ENCODE results near the gene PDIA5. TPM values are rescaled to one million over a fixed set of nuclear protein-coding genes. Genes with fewer than 3 reads are reported as not detected.

PDIA5 gene
- polyA plus RNA-seq, 1 donor (not counting 4 experiments of a cell fraction or from before 2014, with no cell fraction given): 29.8 TPM

DNA sequence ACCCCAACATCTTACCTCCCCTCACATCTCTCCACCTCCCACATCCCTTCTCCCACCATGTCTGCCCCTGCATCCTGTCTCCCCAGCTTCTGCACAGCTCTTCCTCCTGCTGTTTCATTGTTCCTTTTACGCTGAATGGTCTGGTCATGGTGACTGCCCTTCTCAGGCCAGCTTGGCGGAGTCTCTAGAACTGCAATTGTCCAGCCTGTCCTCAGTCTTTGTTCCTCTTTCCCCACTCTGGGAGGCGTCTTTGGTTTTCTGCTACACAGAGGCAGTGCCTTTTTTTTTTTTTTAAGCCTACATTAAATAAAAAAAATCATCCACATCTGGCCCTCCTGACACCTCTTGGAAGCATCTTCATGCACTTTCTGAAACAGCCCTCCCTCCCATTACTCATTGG lies 85.9 kb downstream of the PDIA5 start:
- Histone ChIP-seq H3K9me1 (ENCODE audit: control insufficient read depth, extremely low read depth, insufficient read depth, low read length) (no peaks in the 10 kb centered on the region), H3K4me2 (ENCODE audit: control insufficient read depth, extremely low read depth, insufficient read depth, low read depth, low read length) (no peak overlapping the region), H3K27ac (ENCODE audit: control insufficient read depth, insufficient read depth, low read length) (no peak overlapping the region), H3K9ac (ENCODE audit: control insufficient read depth, extremely low read depth, insufficient read depth, low read length) (no peak overlapping the region), H3K79me2 (ENCODE audit: control insufficient read depth, insufficient read depth, low read length) (no peaks in the 10 kb centered on the region), H4K20me1 (ENCODE audit: control insufficient read depth, extremely low read depth, insufficient read depth, low read length) (no peaks in the 10 kb centered on the region), H3K9me3 (ENCODE audit: control insufficient read depth, low read depth, low read length) (no peaks in the 10 kb centered on the region), H3K4me3 (ENCODE audit: control insufficient read depth in 2 of 3, extremely low read depth in 1 of 3, insufficient read depth in 2 of 3, low read depth in 1 of 3, low read length in 3 of 3) (no peak overlapping the region), H2AFZ (ENCODE audit: control insufficient read depth, low read length) (no peak overlapping the region), H3K27me3 (ENCODE audit: control insufficient read depth, extremely low read depth, insufficient read depth, low read length) (no peaks in the 10 kb centered on the region), H3K36me3 (ENCODE audit: control insufficient read depth in 2 of 2, extremely low read depth in 1 of 2, insufficient read depth in 2 of 2, low read length in 2 of 2) (peaks cover 42 to 52% of the 10 kb centered on the region in 2 experiments), H3K4me1 (ENCODE audit: control insufficient read depth, extremely low read depth, insufficient read depth, low read length) (no peaks in the 10 kb centered on the region)
- FAIRE-seq: no peak
- TF ChIP-seq, protein P1, sequence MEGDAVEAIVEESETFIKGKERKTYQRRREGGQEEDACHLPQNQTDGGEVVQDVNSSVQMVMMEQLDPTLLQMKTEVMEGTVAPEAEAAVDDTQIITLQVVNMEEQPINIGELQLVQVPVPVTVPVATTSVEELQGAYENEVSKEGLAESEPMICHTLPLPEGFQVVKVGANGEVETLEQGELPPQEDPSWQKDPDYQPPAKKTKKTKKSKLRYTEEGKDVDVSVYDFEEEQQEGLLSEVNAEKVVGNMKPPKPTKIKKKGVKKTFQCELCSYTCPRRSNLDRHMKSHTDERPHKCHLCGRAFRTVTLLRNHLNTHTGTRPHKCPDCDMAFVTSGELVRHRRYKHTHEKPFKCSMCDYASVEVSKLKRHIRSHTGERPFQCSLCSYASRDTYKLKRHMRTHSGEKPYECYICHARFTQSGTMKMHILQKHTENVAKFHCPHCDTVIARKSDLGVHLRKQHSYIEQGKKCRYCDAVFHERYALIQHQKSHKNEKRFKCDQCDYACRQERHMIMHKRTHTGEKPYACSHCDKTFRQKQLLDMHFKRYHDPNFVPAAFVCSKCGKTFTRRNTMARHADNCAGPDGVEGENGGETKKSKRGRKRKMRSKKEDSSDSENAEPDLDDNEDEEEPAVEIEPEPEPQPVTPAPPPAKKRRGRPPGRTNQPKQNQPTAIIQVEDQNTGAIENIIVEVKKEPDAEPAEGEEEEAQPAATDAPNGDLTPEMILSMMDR (optimal IDR thresholded peaks at IDR 0.05 in 1 of 3, IDR thresholded peaks at IDR 0.05 in 1 of 3, conservative IDR thresholded peaks at IDR 0.05 in 1 of 3; ENCODE audit: extremely low read depth in 1 of 3, insufficient read depth in 2 of 3, low read length in 3 of 3): no peak
- TF ChIP-seq EZH2 (IDR thresholded peaks at IDR 0.05; ENCODE audit: low read length): no peak
- dilution Hi-C loops (cut with MboI; ENCODE audit: extremely low pct_ligation_motif_present, low sequenced_read_pairs): no loop called here
- no peak for DNase-seq (ENCODE audit: low read depth, low spot score)

GRCh38 chr3:123153125-123154019 lies 86.5 kb downstream of the PDIA5 start:
- no peaks in the 10 kb centered on the region for H3K79me2 ChIP-seq (ENCODE audit: control insufficient read depth, insufficient read depth, low read length)
- H3K4me1 ChIP-seq (ENCODE audit: control insufficient read depth, extremely low read depth, insufficient read depth, low read length): no peaks in the 10 kb centered on the region
- H3K9ac ChIP-seq (ENCODE audit: control insufficient read depth, extremely low read depth, insufficient read depth, low read length): no peak overlapping the region
- no peak overlapping the region for H2AFZ ChIP-seq (ENCODE audit: control insufficient read depth, low read length)
- DNase-seq (ENCODE audit: low read depth, low spot score) (no peak), FAIRE-seq (no peak)
- peaks cover 37 to 52% of the 10 kb centered on the region in 2 experiments for H3K36me3 ChIP-seq (ENCODE audit: control insufficient read depth in 2 of 2, extremely low read depth in 1 of 2, insufficient read depth in 2 of 2, low read length in 2 of 2)
- no peak overlapping the region for H3K4me2 ChIP-seq (ENCODE audit: control insufficient read depth, extremely low read depth, insufficient read depth, low read depth, low read length)
- no peaks in the 10 kb centered on the region for H3K9me3 ChIP-seq (ENCODE audit: control insufficient read depth, low read depth, low read length)
- no peaks in the 10 kb centered on the region for H4K20me1 ChIP-seq (ENCODE audit: control insufficient read depth, extremely low read depth, insufficient read depth, low read length)
- H3K9me1 ChIP-seq (ENCODE audit: control insufficient read depth, extremely low read depth, insufficient read depth, low read length): no peaks in the 10 kb centered on the region
- TF ChIP-seq, protein P1 (optimal IDR thresholded peaks at IDR 0.05 in 1 of 3, IDR thresholded peaks at IDR 0.05 in 1 of 3, conservative IDR thresholded peaks at IDR 0.05 in 1 of 3; ENCODE audit: extremely low read depth in 1 of 3, insufficient read depth in 2 of 3, low read length in 3 of 3): no peak
- no peak for TF ChIP-seq EZH2 (IDR thresholded peaks at IDR 0.05; ENCODE audit: low read length)
- H3K4me3 ChIP-seq (ENCODE audit: control insufficient read depth in 2 of 3, extremely low read depth in 1 of 3, insufficient read depth in 2 of 3, low read depth in 1 of 3, low read length in 3 of 3): no peak overlapping the region
- no peaks in the 10 kb centered on the region for H3K27me3 ChIP-seq (ENCODE audit: control insufficient read depth, extremely low read depth, insufficient read depth, low read length)
- no peak overlapping the region for H3K27ac ChIP-seq (ENCODE audit: control insufficient read depth, insufficient read depth, low read length)
- dilution Hi-C loops (cut with MboI; ENCODE audit: extremely low pct_ligation_motif_present, low sequenced_read_pairs): no loop called here

All from keratinocyte (primary cell).